Right lobe of liver (tissue), 6 donors: Measurements from ENCODE around the gene TMPRSS5. TPM values are rescaled to one million over a fixed set of nuclear protein-coding genes. Genes with fewer than 3 reads are reported as not detected.

Source experiments
- ATAC-seq, 4 donors: fragments of 200-7000 bp; cut with Tn5 transposase; one replicate each; pipeline ENCODE4 v1.9.1; 2020; ENCODE audit warnings: mild to moderate bottlenecking in 4 of 4, moderate library complexity in 4 of 4
- DNase-seq, 3 donors: peaks; one replicate each; pipeline ENCODE4 v3.0.0-alpha.2; 2020
- H3K27ac ChIP-seq, 3 donors: fragments of 200-600 bp; one replicate each; pipeline ENCODE4 v1.8.0; 2022
- H3K27me3 ChIP-seq, 2 donors: fragments of 200-600 bp; one replicate each; pipeline ENCODE4 v1.8.0; 2022
- H3K36me3 ChIP-seq, 4 donors: fragments of 200-600 bp; sonication (generic) in 1 of 4; one replicate each; pipeline versions ENCODE4 v1.5.1 to v1.8.0; 2017 to 2022; ENCODE audit warnings: control low read depth in 1 of 4
- H3K4me1 ChIP-seq, 4 donors: fragments of 200-600 bp; sonication (generic) in 1 of 4; one replicate each; pipeline versions ENCODE4 v1.5.1 to v1.8.0; 2017 to 2022; ENCODE audit warnings: control low read depth in 1 of 4
- H3K4me3 ChIP-seq, 3 donors: fragments of 200-600 bp; one replicate each; pipeline ENCODE4 v1.8.0; 2022
- H3K9me3 ChIP-seq, 4 donors: fragments of 200-600 bp; sonication (generic) in 1 of 4; one replicate each; pipeline versions ENCODE4 v1.5.1 to v1.8.0; 2017 to 2022; ENCODE audit warnings: control low read depth in 1 of 4
- POLR2A ChIP-seq: fragments of 450-650 bp; IDR thresholded peaks from one replicate; pipeline ENCODE4 v1.6.1; 2017; ENCODE audit warnings: antibody characterized with exemption, mild to moderate bottlenecking
- WGBS: methylation state at CpG from one replicate; pipeline ENCODE4 v1.1.6; 2018; ENCODE audit warnings: low coverage, low lambda C conversion rate; ENCODE audit not compliant: insufficient coverage; ENCODE audit errors: missing lambda C conversion rate; 5-methylcytosine and 5-hydroxymethylcytosine counted together
- intact Hi-C, 2 donors: fragments of 100-400 bp; cut with DNase I; formaldehyde crosslinking; loops; one replicate each; pipeline versions ENCODE4 v1.11.2 to v1.14.1; 2022
- total RNA-seq, 6 experiments: library from RNA; depleted of rRNA in 2 of 6; stranded (reverse); fragments of >200 nt in 2 of 6; fragmentation: NEBNext Ultra II Directional in 3 of 6; extraction: Animal tissue kit (Norgen Biotek cat#: 25700) in 3 of 6; gene quantifications; one replicate each; pipeline versions ENCODE4 v1.1.0 to v1.2.4, GENCODE V29; 2016 to 2023
- TF ChIP-seq, protein P1 (sequence below), 4 donors: fragments of 200-600 bp in 3 of 4; fragments of 450-650 bp in 1 of 4; IDR thresholded peaks; one replicate each; pipeline versions ENCODE4 v1.5.1 to v1.8.0; 2016 to 2022; ENCODE audit warnings: antibody characterized with exemption in 4 of 4, mild to moderate bottlenecking in 2 of 4
- donor health status: DM: no; HTN: yes; CAD: no.
- donor health status: DM: no; HTN: no; CAD: no.
- donor health status: DM: no; HTN: no; CAD: no.
- donor health status: DM: no; HTN: yes; CAD: no.
- donor health status: DM: no; HTN: yes; CAD: no.

TMPRSS5 gene
- total RNA-seq, 6 experiments from 2014 or later = 0.12 to 0.75 (median 0.43) TPM; not detected in 2

DNA sequence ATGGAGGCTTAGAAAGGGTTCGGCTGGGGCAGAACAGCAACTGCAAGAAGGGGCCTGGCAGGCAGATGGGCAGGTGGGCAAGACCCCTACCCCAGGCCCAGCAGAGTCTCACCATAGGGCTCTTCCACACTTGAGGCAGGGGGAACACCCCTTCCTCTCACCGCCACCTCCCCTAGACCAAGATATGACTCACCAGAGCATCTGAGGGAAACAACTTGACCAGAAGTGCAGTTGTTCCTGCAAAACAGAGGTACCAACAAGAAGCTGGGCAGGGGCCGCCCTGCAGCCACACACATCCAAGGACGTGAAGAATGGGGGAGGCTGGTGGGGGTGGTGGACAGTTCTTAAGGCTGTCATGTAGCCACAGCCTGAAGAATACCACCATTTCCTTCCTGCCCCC, 10.9 kb downstream of the TMPRSS5 start:
- Histone ChIP-seq H3K27me3 (no peaks in the 10 kb centered on the region), H3K36me3 (no peaks in the 10 kb centered on the region), H3K27ac (no peak overlapping the region), H3K9me3 (no peaks in the 10 kb centered on the region), H3K4me1 (peaks cover 0 to 8% (median 2%) of the 10 kb centered on the region in 4 donors), H3K4me3 (no peak overlapping the region)
- WGBS = 83% methylated on average over 2 of the region's 4 CpGs
- ATAC-seq = no peak
- intact Hi-C loops = no loop called here
- no peak for DNase-seq
- TF ChIP-seq, protein P1, sequence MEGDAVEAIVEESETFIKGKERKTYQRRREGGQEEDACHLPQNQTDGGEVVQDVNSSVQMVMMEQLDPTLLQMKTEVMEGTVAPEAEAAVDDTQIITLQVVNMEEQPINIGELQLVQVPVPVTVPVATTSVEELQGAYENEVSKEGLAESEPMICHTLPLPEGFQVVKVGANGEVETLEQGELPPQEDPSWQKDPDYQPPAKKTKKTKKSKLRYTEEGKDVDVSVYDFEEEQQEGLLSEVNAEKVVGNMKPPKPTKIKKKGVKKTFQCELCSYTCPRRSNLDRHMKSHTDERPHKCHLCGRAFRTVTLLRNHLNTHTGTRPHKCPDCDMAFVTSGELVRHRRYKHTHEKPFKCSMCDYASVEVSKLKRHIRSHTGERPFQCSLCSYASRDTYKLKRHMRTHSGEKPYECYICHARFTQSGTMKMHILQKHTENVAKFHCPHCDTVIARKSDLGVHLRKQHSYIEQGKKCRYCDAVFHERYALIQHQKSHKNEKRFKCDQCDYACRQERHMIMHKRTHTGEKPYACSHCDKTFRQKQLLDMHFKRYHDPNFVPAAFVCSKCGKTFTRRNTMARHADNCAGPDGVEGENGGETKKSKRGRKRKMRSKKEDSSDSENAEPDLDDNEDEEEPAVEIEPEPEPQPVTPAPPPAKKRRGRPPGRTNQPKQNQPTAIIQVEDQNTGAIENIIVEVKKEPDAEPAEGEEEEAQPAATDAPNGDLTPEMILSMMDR (IDR thresholded peaks at IDR 0.05) = no peak
- no peak for TF ChIP-seq POLR2A

DNA sequence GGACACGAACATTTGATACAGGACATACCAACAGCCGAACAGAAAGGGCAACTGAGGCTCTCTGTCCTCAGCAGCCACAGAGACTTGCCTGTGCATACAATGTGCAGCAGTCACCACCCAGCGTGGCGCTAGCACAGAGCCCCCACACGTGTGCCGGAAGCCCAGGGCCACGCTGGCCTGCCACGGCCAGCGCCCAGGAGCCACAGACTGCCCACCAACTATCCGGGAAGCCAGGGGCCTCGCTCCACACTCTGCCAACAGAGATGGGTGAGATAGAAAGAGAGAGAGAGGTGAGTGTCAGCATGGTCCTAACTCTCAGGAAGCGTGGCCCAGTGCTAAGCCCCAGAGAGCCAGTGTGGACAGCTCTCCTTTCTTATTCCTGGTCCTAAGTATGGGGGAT, 11.7 kb downstream of the TMPRSS5 start:
- intact Hi-C loops = no loop called here
- Histone ChIP-seq H3K27ac (no peak overlapping the region), H3K36me3 (no peaks in the 10 kb centered on the region), H3K4me1 (peaks cover 0 to 8% (median 2%) of the 10 kb centered on the region in 4 donors), H3K4me3 (no peak overlapping the region), H3K27me3 (no peaks in the 10 kb centered on the region), H3K9me3 (no peaks in the 10 kb centered on the region)
- no peak for ATAC-seq
- no peak for TF ChIP-seq POLR2A
- TF ChIP-seq, protein P1 (IDR thresholded peaks at IDR 0.05) = no peak
- no peak for DNase-seq
- WGBS = 90% methylated on average over 8 of the region's 12 CpGs

DNA sequence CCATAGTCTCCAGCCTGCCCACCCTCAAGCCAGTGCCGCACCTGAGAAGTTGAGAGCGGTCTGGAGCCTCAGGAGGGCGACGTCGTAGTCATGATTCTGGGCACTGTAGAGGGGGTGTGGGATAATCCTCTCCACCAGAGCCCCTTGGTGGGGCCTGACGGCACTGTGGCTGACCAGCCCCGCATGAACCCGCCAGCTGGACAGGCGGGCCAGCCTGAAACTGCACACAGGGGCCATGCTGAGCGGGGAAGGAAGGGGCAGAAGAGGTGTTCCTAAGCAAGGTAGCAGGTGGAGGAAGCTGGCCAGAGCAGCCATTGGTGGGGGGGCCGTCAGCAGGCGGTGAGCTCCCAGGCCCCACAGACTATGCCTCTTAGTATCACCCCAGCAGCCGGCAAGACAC, 13.1 kb downstream of the TMPRSS5 start:
- ATAC-seq (no peak), DNase-seq (no peak)
- no peak overlapping the region for H3K27ac ChIP-seq
- WGBS = 90% methylated on average over 4 of the region's 13 CpGs
- no peaks in the 10 kb centered on the region for H3K4me1 ChIP-seq
- intact Hi-C loops = no loop called here
- no peak overlapping the region for H3K4me3 ChIP-seq
- TF ChIP-seq, protein P1 (IDR thresholded peaks at IDR 0.05) = no peak
- no peak for TF ChIP-seq POLR2A
- no peaks in the 10 kb centered on the region for H3K27me3 ChIP-seq
- H3K9me3 ChIP-seq = no peaks in the 10 kb centered on the region
- H3K36me3 ChIP-seq = no peaks in the 10 kb centered on the region

DNA sequence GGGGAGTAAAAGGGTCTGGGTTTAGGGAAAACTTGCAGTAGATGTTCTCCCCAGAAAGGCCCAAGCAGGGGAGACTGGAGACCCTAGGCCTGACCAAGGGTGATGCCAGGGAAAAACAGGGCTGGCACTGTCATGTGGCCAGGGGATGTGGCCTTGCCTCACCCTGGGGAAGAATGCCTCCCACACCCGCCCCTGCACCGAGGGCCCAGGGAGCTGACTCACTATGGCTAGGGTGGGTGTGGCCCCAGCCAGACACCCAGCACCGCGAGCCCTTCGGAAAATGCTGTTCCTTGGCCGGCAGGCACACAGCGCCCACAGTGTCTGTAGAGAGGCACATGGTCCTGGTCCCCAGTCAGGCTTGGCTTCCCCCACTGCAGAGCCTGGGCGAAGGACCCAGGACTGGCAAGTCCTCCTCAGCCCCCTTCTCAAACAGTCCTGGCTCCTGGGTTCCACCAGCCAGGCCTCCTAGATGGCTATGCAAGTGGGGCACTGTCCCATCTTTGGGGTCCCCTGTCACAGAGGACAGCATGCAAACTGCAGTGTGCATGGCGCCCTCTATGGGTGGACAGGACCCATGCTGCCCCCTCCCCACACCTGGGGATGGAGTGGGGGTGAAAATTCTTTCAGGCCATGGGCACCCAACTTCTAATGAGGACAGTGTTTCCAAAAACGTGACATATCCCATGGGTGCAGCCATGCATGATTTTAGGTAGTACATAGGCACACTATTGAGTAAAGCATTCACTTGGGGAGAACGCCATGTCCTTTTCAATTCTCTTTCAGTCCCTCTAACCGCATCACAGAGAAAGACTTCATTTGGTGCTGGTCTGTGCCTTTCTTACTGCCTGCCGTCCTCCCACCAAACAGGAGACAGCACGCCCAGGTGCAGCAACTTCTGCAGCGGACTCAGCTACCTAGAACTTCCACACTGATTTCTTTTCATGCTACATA, 15.2 kb downstream of the TMPRSS5 start:
- no peak overlapping the region for H3K27ac ChIP-seq
- no peaks in the 10 kb centered on the region for H3K4me1 ChIP-seq
- DNase-seq (no peak), ATAC-seq (peak in 2 of 4 donors; percentile 35 to 44)
- 88% methylated on average over 7 of the region's 15 CpGs for WGBS
- no peaks in the 10 kb centered on the region for H3K27me3 ChIP-seq
- intact Hi-C loops = no loop called here
- no peaks in the 10 kb centered on the region for H3K36me3 ChIP-seq
- no peak overlapping the region for H3K4me3 ChIP-seq
- H3K9me3 ChIP-seq = no peaks in the 10 kb centered on the region
- no peak for TF ChIP-seq POLR2A
- TF ChIP-seq, protein P1 (IDR thresholded peaks at IDR 0.05) = peak in 2 of 4 donors; percentile 18 to 21
